Esophagus (tissue), 2 donors: ENCODE results near the gene BICD2. TPM values are rescaled to one million over a fixed set of nuclear protein-coding genes. Genes with fewer than 3 reads are reported as not detected.

Source experiments
- H3K27ac ChIP-seq, 2 donors: one replicate each; pipeline ENCODE4 v1.5.1; 2013; ENCODE audit warnings: low read depth in 2 of 2, mild to moderate bottlenecking in 2 of 2, inconsistent platforms in 1 of 2, low read length in 1 of 2, moderate library complexity in 1 of 2
- H3K27me3 ChIP-seq, 2 donors: one replicate each; pipeline ENCODE4 v1.6.1; 2013; ENCODE audit warnings: low read length in 2 of 2, control low read depth in 1 of 2, mild to moderate bottlenecking in 1 of 2; ENCODE audit not compliant: insufficient read depth in 2 of 2, control insufficient read depth in 1 of 2
- H3K36me3 ChIP-seq, 2 donors: one replicate each; pipeline ENCODE4 v1.6.1; 2013; ENCODE audit warnings: low read length in 1 of 2; ENCODE audit not compliant: control insufficient read depth in 2 of 2, insufficient read depth in 2 of 2
- H3K4me1 ChIP-seq, 2 donors: one replicate each; pipeline ENCODE4 v1.6.1; 2013; ENCODE audit warnings: low read length in 1 of 2; ENCODE audit not compliant: control insufficient read depth in 2 of 2, insufficient read depth in 2 of 2
- H3K4me3 ChIP-seq, 2 donors: one replicate each; pipeline ENCODE4 v1.5.1; 2013; ENCODE audit warnings: low read length in 2 of 2, mild to moderate bottlenecking in 2 of 2, low read depth in 1 of 2, moderate library complexity in 1 of 2
- H3K9me3 ChIP-seq, 2 donors: one replicate each; pipeline ENCODE4 v1.6.1; 2013; ENCODE audit warnings: mild to moderate bottlenecking in 2 of 2, low read depth in 1 of 2, low read length in 1 of 2, moderate library complexity in 1 of 2; ENCODE audit not compliant: control insufficient read depth in 2 of 2, insufficient read depth in 1 of 2
- WGBS, 2 donors: extraction: QIAGEN DNeasy Blood & Tissue Kit; methylation state at CpG; one replicate each; pipeline ENCODE4 v1.1.7; 2013; 5-methylcytosine and 5-hydroxymethylcytosine counted together
- polyA plus RNA-seq, 2 donors: library from polyadenylated mRNA; stranded (reverse); fragments of 200-250 nt; gene quantifications; one replicate each; pipeline ENCODE4 v1.2.3, GENCODE V29; 2013
- donor health status: healthy with polysubstance abuse.
- donor health status: Bipolar disorder and iron deficiency.

The BICD2 gene
- polyA plus RNA-seq, 2 donors: 30.9 to 41.1 TPM

- H3K9me3 ChIP-seq: no peaks in the 10 kb centered on the region
- WGBS, 2 donors: 11 to 16% methylated on average over 14 of the region's 14 CpGs
Observed at GRCh38 chr9:92668746-92669526, 95.7 kb downstream of the BICD2 start.

GRCh38 chr9:92666912-92667532, 97.6 kb downstream of the BICD2 start:
- Histone ChIP-seq H3K27me3 (no peaks in the 10 kb centered on the region), H3K36me3 (peaks cover 0 to 16% of the 10 kb centered on the region in 2 donors), H3K4me1 (peaks cover 9 to 27% of the 10 kb centered on the region in 2 donors), H3K27ac (peak overlapping the region; percentile 80 to 89), H3K9me3 (no peaks in the 10 kb centered on the region), H3K4me3 (no peak overlapping the region)
- 66 to 80% methylated on average over 8 of the region's 8 CpGs for WGBS, 2 donors

More at GRCh38 chr9:92668746-92669526, 95.7 kb downstream of the BICD2 start:
- Histone ChIP-seq H3K4me3 (peak overlapping the region; percentile 72 to 96), H3K27me3 (no peaks in the 10 kb centered on the region), H3K36me3 (peaks cover 0 to 15% of the 10 kb centered on the region in 2 donors), H3K27ac (peak overlapping the region; percentile 98 to 99), H3K4me1 (peaks cover 9 to 27% of the 10 kb centered on the region in 2 donors)

- peaks cover 11 to 23% of the 10 kb centered on the region in 2 donors for H3K4me1 ChIP-seq
- WGBS, 2 donors: 60 to 69% methylated on average over 6 of the region's 6 CpGs
- H3K27me3 ChIP-seq: no peaks in the 10 kb centered on the region
- H3K9me3 ChIP-seq: no peaks in the 10 kb centered on the region
- H3K4me3 ChIP-seq: no peak overlapping the region
- peaks cover 0 to 19% of the 10 kb centered on the region in 2 donors for H3K36me3 ChIP-seq
- peak overlapping the region; percentile 80 to 89 for H3K27ac ChIP-seq
Observed at GRCh38 chr9:92666236-92666635, 98.4 kb downstream of the BICD2 start.

GRCh38 chr9:92665836-92666235, 98.8 kb downstream of the BICD2 start:
- H3K4me1 ChIP-seq: peaks cover 14 to 22% of the 10 kb centered on the region in 2 donors

GRCh38 chr9:92664394-92665152, 100.1 kb downstream of the BICD2 start:
- no peaks in the 10 kb centered on the region for H3K27me3 ChIP-seq
- peak overlapping the region in 1 of 2 donors; percentile 68 for H3K27ac ChIP-seq
- H3K4me1 ChIP-seq: peaks cover 16 to 22% of the 10 kb centered on the region in 2 donors
- peaks cover 0 to 19% of the 10 kb centered on the region in 2 donors for H3K36me3 ChIP-seq
- no peaks in the 10 kb centered on the region for H3K9me3 ChIP-seq
- WGBS, 2 donors: 73 to 74% methylated on average over 13 of the region's 13 CpGs
- no peak overlapping the region for H3K4me3 ChIP-seq

More at GRCh38 chr9:92665836-92666235, 98.8 kb downstream of the BICD2 start:
- H3K9me3 ChIP-seq: no peaks in the 10 kb centered on the region
- H3K27me3 ChIP-seq: no peaks in the 10 kb centered on the region
- peak overlapping the region; percentile 80 to 89 for H3K27ac ChIP-seq
- peaks cover 0 to 19% of the 10 kb centered on the region in 2 donors for H3K36me3 ChIP-seq
- H3K4me3 ChIP-seq: no peak overlapping the region
- WGBS, 2 donors: 71 to 82% methylated on average over 3 of the region's 3 CpGs

- Histone ChIP-seq H3K4me1 (peaks cover 16 to 22% of the 10 kb centered on the region in 2 donors), H3K27me3 (no peaks in the 10 kb centered on the region), H3K9me3 (no peaks in the 10 kb centered on the region), H3K27ac (peak overlapping the region in 1 of 2 donors; percentile 68), H3K36me3 (peaks cover 0 to 19% of the 10 kb centered on the region in 2 donors), H3K4me3 (no peak overlapping the region)
- 83 to 84% methylated on average over 10 of the region's 10 CpGs for WGBS, 2 donors
Observed at GRCh38 chr9:92663951-92664350, 100.7 kb downstream of the BICD2 start.

GRCh38 chr9:92663126-92663525, 101.5 kb downstream of the BICD2 start:
- H3K27ac ChIP-seq: no peak overlapping the region
- peaks cover 6 to 24% of the 10 kb centered on the region in 2 donors for H3K36me3 ChIP-seq
- no peaks in the 10 kb centered on the region for H3K9me3 ChIP-seq
- H3K4me3 ChIP-seq: no peak overlapping the region
- no peaks in the 10 kb centered on the region for H3K27me3 ChIP-seq
- 97 to 99% methylated on average over 3 of the region's 3 CpGs for WGBS, 2 donors
- H3K4me1 ChIP-seq: peaks cover 16 to 22% of the 10 kb centered on the region in 2 donors

GRCh38 chr9:92661743-92662142, 102.9 kb downstream of the BICD2 start:
- H3K27me3 ChIP-seq: no peaks in the 10 kb centered on the region
- H3K4me3 ChIP-seq: no peak overlapping the region
- H3K27ac ChIP-seq: no peak overlapping the region
- H3K9me3 ChIP-seq: no peaks in the 10 kb centered on the region
- H3K36me3 ChIP-seq: peaks cover 7 to 31% of the 10 kb centered on the region in 2 donors
- peaks cover 11 to 23% of the 10 kb centered on the region in 2 donors for H3K4me1 ChIP-seq
- 60 to 80% methylated on average over 4 of the region's 4 CpGs for WGBS, 2 donors
